Loucy (cell line): Measurements from ENCODE around the gene SRI.

Experiments used
- CTCF ChIP-seq: fragments of 200-600 bp; sonication (generic); conservative IDR thresholded peaks from 2 replicates; pipeline ENCODE4 v1.5.1; 2014; ENCODE audit warnings: mild to moderate bottlenecking, antibody characterized with exemption, low read length
- EZH2phosphoT487 ChIP-seq: fragments of 200-600 bp; IDR thresholded peaks from 2 replicates; pipeline ENCODE4 v1.6.1; 2018; ENCODE audit warnings: antibody characterized with exemption, mild to moderate bottlenecking, moderate library complexity, borderline replicate concordance

- TF ChIP-seq CTCF (no peak), EZH2phosphoT487 (no peak)
Measured at GRCh38 chr7:88172842-88173241, 47.0 kb downstream of the SRI start.
